Epidermal melanocyte (primary cell): ENCODE data around the gene CACNA1D.

ENCODE experiments used
- DNase-seq: peaks from one replicate; pipeline ENCODE4 v3.0.0; 2011; ENCODE audit warnings: low spot score; ENCODE audit not compliant: insufficient read length

CACNA1D gene

GRCh38 chr3:53820084-53820483 lies 325.7 kb downstream of the CACNA1D start:
- no peak for DNase-seq

DNA sequence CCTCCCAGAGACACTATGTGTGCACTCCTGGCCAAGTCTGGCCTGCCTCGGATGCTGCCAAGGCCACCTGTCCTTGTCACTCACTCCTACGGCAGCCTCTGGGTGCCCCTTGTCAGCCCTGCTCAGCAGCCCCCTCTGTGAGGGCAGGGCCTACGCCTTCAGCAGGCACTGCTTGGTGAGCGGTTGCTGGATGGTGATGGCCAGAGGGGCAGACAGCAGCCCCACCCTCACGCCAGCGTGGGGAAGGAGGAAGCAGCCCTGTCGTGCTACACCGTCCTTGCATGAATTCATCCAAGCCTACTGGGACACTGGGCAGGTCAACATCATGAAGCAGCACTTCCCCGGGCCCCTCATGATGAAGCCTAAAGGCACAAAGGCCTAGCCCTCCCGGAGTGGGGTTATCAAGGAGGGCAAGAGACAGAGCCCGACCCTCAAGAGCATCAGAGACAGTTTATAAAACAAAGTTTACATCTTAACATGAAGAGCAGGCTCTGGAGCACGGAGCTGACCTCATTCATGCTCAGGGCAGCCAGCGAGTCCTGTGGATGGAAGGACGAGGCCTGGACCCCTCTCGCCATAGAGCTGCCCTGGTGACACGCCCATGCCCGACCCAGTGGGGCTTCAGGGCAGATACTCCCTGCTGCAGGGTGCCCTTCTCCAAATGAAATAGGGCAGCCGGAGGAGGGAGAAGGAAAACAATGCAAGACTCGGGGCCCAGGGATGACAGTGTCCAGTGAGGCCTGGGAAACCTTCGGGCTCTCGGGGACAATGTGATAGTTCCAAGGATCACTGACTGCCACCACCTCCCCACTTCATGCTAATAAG lies 326.6 kb downstream of the CACNA1D start:
- no peak for DNase-seq

DNA sequence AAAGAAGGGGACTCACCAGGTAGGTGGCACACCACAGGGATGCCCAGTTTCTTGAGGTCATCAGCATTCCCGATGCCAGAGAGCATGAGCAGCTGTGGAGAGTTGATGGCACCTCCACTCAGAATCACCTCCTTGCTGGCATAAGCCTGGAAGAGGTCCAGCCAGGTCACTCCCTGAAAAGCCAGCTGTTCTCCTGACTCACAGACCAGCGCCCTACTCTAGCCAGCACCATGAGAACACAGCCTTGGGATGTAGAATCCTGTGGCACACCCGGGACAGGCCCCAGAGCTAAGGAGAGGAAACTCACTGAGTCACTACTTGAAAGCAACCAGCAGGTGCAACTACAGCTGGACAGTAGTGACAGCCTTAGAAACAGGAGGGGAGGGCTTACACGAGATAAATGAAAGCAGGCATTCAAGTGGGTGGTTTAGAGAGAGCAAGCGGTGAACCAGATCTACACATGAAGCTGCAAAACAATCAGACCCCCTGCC lies 327.3 kb downstream of the CACNA1D start:
- DNase-seq, result no peak

- no peak for DNase-seq
Measured at GRCh38 chr3:53822331-53822741, 327.9 kb downstream of the CACNA1D start.

DNA sequence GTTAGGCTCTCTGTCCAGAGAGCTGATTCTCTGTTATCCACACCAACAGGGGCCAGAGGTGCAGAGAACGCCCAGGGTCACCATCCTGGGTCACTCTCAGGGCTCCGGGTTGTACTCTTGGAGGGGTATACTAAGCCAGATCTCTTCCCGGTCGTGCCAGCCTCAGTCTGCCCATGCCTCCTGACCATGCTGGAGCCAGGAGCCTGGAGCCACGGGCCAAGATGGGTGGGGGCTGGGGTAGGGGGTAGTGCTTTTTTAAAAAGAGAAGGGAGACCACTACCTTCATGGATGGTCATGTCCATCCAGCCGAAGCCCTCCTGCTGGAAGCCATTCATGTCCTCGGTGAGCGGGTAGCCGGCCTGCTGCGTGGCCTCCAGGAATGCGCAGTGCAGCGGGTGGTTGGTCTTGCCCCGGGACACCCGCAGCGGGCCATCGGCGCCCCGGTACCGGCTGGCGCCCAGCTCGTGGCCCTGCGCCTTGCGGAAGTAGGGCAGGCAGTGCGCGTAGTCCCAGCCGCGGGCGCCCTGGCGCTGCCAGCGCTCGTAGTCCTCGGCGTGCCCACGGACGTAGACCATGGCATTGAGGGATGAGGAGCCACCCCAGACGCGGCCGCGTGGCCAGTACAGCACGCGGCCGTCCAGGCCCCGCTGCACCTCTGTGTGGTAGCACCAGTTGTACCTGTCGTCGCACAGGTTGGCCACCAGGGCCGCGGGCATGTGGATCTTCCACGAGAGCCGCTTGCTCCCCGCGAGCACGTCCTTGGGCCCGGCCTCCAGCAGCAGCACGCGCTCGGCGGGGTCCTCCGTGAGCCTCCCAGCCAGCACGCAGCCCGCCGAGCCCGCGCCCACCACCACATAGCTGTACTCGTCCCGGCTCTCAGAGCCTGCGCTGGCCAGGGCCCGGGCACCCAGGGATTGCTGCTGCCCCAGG lies 328.9 kb downstream of the CACNA1D start:
- no peak for DNase-seq

- no peak for DNase-seq
Measured at GRCh38 chr3:53823956-53824657, 329.7 kb downstream of the CACNA1D start.

DNA sequence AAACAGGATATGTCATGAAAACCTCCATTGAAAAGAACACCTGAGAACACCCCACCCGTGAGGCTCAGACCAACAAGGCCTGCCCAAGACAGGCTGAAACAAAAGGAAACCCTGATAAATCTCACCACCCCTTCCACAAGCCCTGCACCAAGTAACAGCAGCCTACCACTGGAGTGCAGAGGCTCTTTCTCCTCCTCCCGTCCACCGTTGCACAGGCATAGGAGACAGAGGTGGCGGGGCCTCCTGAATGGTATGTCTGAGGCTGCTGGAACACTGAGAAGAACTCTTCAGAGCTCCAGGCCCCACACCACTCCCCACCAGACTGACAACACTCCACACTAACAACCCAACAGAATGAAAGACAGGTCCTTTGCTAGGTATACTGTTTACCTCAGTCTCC lies 330.4 kb downstream of the CACNA1D start:
- no peak for DNase-seq

GRCh38 chr3:53826048-53826447 lies 331.6 kb downstream of the CACNA1D start:
- DNase-seq, result no peak

DNA sequence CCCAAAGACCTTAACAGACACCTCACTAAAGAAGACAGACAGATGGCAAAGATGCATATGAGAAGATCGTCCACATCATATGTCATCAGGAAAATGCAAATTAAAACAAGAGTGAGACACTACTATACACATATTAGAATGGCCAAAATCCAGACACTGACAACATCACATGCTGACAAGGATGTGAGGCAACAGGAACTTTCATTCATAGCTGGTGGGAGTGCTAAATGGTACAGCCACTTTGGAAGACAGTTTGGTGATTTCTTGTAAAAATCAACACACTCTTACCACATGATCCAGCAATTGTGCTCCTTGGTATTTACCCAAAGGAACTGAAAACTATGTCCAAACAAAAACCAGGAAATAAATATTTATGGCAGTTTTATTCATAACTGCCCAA lies 334.2 kb downstream of the CACNA1D start:
- no peak for DNase-seq

DNA sequence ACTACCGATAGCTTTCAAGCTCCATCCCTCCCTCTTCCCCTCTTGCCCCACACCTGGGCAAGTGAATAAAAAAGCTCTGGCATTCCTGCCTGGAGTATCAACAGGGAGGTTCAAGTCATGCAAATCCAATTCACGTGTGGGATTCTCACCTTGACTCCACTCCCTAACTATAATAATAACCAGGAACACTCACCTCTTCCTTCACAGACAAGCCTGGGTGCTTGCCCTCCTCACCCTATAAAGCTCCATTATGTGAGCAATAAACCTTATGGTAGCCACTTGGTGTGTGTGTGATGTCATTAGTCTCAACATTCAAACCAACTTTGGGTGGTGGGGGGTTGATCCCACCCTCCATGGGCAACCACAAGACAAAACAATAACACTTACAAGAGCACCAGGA lies 335.2 kb downstream of the CACNA1D start:
- DNase-seq, result no peak

GRCh38 chr3:53830944-53831343 lies 336.5 kb downstream of the CACNA1D start:
- DNase-seq, result no peak

- no peak for DNase-seq
Measured at GRCh38 chr3:53833053-53833645, 338.7 kb downstream of the CACNA1D start.

GRCh38 chr3:53833700-53834099 lies 339.3 kb downstream of the CACNA1D start:
- DNase-seq, result no peak

DNA sequence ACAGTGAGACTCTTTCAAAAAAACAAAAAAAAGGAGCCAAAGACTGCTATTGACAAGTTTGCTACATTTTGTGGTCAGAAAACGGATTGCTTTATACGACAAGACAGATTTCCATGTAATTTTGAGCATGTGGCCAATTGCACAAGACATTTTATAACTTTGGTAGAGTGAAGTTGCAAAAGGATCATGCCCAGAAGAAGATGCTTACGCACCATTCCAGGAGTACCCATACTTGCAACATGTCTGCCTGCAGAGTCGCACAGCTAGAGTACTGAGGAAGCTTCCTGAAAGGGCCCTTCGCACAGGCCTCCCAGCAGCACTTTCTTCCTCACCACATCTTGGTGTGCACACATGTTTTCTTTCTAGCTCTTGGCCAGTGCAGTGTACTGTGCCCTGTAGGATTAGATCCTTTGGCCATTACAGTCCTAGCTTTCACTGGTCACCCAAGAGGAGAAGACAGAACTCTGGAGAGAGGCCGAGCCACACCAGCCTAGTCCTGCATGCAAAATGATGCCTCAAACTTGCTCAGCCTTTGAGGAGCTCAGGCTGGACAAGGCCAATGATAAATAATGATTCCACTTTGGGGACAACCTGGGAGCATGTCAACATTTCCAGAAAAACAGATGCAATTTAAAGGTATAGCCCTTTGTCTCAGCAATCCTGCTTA lies 340.2 kb downstream of the CACNA1D start:
- no peak for DNase-seq

DNA sequence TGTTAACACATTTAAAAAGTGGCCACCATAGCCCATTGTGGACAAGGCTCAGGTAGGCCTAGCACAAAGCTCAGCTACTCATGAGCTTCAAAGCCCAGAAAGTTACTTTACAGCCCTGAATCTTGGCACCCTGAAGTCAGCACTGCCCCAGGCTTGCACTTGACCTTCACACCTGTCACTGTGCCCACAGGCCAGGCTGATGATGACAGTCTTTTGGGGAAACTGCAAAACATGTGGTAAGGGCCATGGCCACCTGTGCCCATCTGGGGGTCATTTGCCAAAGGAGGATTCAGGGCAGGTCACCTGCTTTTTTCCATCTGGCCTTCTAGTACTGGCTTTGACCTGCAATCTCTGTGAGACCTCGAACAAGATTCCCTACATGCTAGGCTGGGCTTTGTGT lies 340.8 kb downstream of the CACNA1D start:
- no peak for DNase-seq

- DNase-seq, result no peak
Measured at GRCh38 chr3:53836084-53836872, 341.9 kb downstream of the CACNA1D start.

DNA sequence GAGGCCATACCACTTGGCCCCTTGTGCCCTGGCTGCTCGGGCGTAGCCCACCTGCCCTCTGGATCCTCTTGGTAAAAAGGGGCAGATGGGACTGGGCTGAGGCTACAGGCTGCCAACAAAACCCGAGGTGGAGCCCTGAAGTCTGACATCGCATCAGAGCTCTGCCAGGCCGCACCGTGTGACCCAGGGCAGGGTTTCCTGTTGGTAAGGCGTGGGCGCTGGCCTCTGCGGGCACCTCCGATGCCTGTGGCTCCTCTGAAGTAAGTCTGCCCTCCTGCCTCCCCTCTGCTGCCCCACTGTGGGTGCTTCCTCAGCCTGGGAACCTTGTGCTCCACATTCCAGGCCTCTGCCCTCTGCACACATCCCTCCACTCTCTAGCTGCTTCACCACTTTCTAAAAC lies 342.9 kb downstream of the CACNA1D start:
- DNase-seq, result no peak

- DNase-seq, result no peak
Measured at GRCh38 chr3:53841296-53841695, 346.9 kb downstream of the CACNA1D start.

GRCh38 chr3:53842436-53843194 lies 348.2 kb downstream of the CACNA1D start:
- no peak for DNase-seq
